Measurements from ENCODE around the gene CILP2. TPM values are rescaled to one million over a fixed set of nuclear protein-coding genes. Genes with fewer than 3 reads are reported as not detected.

CILP2 gene
- total and polyA plus RNA-seq, 2 of the 8 experiments (the other 6 are each of a cell fraction or from before 2014, with no cell fraction given): 4.4 to 5.8 TPM

DNA sequence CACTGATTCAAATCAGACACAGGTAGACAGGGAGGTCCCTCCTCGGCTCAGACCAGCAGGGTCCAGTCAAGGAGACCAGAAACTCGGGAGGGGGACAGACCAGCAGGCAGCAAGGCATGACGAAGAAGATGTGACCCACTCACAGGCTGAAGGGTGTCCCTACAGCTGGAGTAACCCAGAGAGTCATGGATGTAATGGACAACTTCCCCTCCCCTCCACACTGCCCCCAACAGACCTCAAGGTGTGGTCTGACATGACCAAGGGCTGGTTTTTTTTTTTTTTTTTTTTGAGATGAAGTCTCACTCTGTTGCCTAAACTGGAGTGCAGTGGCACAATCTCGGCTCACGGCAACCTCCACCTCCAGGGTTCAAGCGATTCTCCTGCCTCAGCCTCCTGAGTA is 46.3 kb downstream of the CILP2 start (continued):
- TF ChIP-seq, protein P1, sequence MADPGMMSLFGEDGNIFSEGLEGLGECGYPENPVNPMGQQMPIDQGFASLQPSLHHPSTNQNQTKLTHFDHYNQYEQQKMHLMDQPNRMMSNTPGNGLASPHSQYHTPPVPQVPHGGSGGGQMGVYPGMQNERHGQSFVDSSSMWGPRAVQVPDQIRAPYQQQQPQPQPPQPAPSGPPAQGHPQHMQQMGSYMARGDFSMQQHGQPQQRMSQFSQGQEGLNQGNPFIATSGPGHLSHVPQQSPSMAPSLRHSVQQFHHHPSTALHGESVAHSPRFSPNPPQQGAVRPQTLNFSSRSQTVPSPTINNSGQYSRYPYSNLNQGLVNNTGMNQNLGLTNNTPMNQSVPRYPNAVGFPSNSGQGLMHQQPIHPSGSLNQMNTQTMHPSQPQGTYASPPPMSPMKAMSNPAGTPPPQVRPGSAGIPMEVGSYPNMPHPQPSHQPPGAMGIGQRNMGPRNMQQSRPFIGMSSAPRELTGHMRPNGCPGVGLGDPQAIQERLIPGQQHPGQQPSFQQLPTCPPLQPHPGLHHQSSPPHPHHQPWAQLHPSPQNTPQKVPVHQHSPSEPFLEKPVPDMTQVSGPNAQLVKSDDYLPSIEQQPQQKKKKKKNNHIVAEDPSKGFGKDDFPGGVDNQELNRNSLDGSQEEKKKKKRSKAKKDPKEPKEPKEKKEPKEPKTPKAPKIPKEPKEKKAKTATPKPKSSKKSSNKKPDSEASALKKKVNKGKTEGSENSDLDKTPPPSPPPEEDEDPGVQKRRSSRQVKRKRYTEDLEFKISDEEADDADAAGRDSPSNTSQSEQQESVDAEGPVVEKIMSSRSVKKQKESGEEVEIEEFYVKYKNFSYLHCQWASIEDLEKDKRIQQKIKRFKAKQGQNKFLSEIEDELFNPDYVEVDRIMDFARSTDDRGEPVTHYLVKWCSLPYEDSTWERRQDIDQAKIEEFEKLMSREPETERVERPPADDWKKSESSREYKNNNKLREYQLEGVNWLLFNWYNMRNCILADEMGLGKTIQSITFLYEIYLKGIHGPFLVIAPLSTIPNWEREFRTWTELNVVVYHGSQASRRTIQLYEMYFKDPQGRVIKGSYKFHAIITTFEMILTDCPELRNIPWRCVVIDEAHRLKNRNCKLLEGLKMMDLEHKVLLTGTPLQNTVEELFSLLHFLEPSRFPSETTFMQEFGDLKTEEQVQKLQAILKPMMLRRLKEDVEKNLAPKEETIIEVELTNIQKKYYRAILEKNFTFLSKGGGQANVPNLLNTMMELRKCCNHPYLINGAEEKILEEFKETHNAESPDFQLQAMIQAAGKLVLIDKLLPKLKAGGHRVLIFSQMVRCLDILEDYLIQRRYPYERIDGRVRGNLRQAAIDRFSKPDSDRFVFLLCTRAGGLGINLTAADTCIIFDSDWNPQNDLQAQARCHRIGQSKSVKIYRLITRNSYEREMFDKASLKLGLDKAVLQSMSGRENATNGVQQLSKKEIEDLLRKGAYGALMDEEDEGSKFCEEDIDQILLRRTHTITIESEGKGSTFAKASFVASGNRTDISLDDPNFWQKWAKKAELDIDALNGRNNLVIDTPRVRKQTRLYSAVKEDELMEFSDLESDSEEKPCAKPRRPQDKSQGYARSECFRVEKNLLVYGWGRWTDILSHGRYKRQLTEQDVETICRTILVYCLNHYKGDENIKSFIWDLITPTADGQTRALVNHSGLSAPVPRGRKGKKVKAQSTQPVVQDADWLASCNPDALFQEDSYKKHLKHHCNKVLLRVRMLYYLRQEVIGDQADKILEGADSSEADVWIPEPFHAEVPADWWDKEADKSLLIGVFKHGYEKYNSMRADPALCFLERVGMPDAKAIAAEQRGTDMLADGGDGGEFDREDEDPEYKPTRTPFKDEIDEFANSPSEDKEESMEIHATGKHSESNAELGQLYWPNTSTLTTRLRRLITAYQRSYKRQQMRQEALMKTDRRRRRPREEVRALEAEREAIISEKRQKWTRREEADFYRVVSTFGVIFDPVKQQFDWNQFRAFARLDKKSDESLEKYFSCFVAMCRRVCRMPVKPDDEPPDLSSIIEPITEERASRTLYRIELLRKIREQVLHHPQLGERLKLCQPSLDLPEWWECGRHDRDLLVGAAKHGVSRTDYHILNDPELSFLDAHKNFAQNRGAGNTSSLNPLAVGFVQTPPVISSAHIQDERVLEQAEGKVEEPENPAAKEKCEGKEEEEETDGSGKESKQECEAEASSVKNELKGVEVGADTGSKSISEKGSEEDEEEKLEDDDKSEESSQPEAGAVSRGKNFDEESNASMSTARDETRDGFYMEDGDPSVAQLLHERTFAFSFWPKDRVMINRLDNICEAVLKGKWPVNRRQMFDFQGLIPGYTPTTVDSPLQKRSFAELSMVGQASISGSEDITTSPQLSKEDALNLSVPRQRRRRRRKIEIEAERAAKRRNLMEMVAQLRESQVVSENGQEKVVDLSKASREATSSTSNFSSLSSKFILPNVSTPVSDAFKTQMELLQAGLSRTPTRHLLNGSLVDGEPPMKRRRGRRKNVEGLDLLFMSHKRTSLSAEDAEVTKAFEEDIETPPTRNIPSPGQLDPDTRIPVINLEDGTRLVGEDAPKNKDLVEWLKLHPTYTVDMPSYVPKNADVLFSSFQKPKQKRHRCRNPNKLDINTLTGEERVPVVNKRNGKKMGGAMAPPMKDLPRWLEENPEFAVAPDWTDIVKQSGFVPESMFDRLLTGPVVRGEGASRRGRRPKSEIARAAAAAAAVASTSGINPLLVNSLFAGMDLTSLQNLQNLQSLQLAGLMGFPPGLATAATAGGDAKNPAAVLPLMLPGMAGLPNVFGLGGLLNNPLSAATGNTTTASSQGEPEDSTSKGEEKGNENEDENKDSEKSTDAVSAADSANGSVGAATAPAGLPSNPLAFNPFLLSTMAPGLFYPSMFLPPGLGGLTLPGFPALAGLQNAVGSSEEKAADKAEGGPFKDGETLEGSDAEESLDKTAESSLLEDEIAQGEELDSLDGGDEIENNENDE (IDR thresholded peaks at IDR 0.05; ENCODE audit: insufficient replicate concordance, low read length): no peak
- TF ChIP-seq, protein P2, sequence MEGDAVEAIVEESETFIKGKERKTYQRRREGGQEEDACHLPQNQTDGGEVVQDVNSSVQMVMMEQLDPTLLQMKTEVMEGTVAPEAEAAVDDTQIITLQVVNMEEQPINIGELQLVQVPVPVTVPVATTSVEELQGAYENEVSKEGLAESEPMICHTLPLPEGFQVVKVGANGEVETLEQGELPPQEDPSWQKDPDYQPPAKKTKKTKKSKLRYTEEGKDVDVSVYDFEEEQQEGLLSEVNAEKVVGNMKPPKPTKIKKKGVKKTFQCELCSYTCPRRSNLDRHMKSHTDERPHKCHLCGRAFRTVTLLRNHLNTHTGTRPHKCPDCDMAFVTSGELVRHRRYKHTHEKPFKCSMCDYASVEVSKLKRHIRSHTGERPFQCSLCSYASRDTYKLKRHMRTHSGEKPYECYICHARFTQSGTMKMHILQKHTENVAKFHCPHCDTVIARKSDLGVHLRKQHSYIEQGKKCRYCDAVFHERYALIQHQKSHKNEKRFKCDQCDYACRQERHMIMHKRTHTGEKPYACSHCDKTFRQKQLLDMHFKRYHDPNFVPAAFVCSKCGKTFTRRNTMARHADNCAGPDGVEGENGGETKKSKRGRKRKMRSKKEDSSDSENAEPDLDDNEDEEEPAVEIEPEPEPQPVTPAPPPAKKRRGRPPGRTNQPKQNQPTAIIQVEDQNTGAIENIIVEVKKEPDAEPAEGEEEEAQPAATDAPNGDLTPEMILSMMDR (IDR thresholded peaks at IDR 0.05; ENCODE audit: control extremely low read depth in 1 of 3, insufficient read depth in 1 of 3, low read depth in 1 of 3, low read length in 3 of 3): no peak
- no peak for TF ChIP-seq EGR1 (IDR thresholded peaks at IDR 0.05; ENCODE audit: borderline replicate concordance, low read depth, low read length)
- TF ChIP-seq RFX5 (IDR thresholded peaks at IDR 0.05; ENCODE audit: borderline replicate concordance, low read depth, low read length): no peak
- TF ChIP-seq GABPA (IDR thresholded peaks at IDR 0.05; ENCODE audit: borderline replicate concordance, insufficient read depth, low read length): no peak
- TF ChIP-seq GTF2F1 (IDR thresholded peaks at IDR 0.05; ENCODE audit: borderline replicate concordance, low read depth, low read length): no peak
- no peak for TF ChIP-seq BRCA1 (IDR thresholded peaks at IDR 0.05; ENCODE audit: low read depth, low read length)
- TF ChIP-seq SP1 (IDR thresholded peaks at IDR 0.05; ENCODE audit: low read depth, low read length): no peak
- no peak for TF ChIP-seq PHF8 (conservative IDR thresholded peaks at IDR 0.05; ENCODE audit: low read depth, low read length)
- TF ChIP-seq SP2 (IDR thresholded peaks at IDR 0.05; ENCODE audit: low read length): no peak

Data from H1 (cell line).